NCI-H2029 (cell line): ENCODE measurements around the gene STK26.
"Not testable (repeated sequence)": the region's sequence is repeated elsewhere in the genome, so short reads cannot be mapped to it uniquely, and the experiment has no call there.

ENCODE experiments used
- DNase-seq: peaks from one replicate; lab custom pipeline; 2025; lab: John Stamatoyannopoulos, UW

STK26 gene

GRCh38 chrX:132037479-132037993 lies 14.4 kb downstream of the STK26 start:
- no peak for DNase-seq

GRCh38 chrX:132040066-132040465 lies 17.0 kb downstream of the STK26 start:
- DNase-seq = no peak

- DNase-seq = no peak
These were observed 17.9 kb downstream of the STK26 start for GRCh38 chrX:132041015-132041414.

- no peak for DNase-seq
These were observed 20.9 kb downstream of the STK26 start for GRCh38 chrX:132043977-132044376.

GRCh38 chrX:132044953-132045352 lies 21.9 kb downstream of the STK26 start:
- DNase-seq = no peak

GRCh38 chrX:132045456-132045855 lies 22.4 kb downstream of the STK26 start:
- no peak for DNase-seq

- no peak for DNase-seq
These were observed 23.4 kb downstream of the STK26 start for GRCh38 chrX:132046533-132046932.

- not testable (repeated sequence) for DNase-seq
These were observed 28.7 kb downstream of the STK26 start for GRCh38 chrX:132051778-132052177.

GRCh38 chrX:132058050-132058449 lies 34.9 kb downstream of the STK26 start:
- DNase-seq = no peak

- DNase-seq = no peak
These were observed 35.9 kb downstream of the STK26 start for GRCh38 chrX:132058975-132059374.

- no peak for DNase-seq
These were observed 37.0 kb downstream of the STK26 start for GRCh38 chrX:132059973-132060540.

- no peak for DNase-seq
These were observed 40.2 kb downstream of the STK26 start for GRCh38 chrX:132063334-132063733.

- DNase-seq = no peak
These were observed 40.8 kb downstream of the STK26 start for GRCh38 chrX:132063862-132064261.

GRCh38 chrX:132068405-132068804 lies 45.3 kb downstream of the STK26 start:
- no peak for DNase-seq

GRCh38 chrX:132071254-132071653 lies 48.2 kb downstream of the STK26 start:
- DNase-seq = no peak

- no peak for DNase-seq
These were observed 54.3 kb downstream of the STK26 start for GRCh38 chrX:132077414-132077813.

GRCh38 chrX:132077912-132078311 lies 54.8 kb downstream of the STK26 start:
- DNase-seq = no peak

GRCh38 chrX:132085786-132086185 lies 62.7 kb downstream of the STK26 start:
- DNase-seq = no peak

- DNase-seq = no peak
These were observed 63.6 kb downstream of the STK26 start for GRCh38 chrX:132086672-132087071.

GRCh38 chrX:132088864-132089263 lies 65.8 kb downstream of the STK26 start:
- DNase-seq = no peak

- no peak for DNase-seq
These were observed 67.5 kb downstream of the STK26 start for GRCh38 chrX:132090403-132091159.

GRCh38 chrX:132092439-132093065 lies 69.5 kb downstream of the STK26 start:
- DNase-seq = peak; percentile 37

- DNase-seq = no peak
These were observed 70.2 kb downstream of the STK26 start for GRCh38 chrX:132093239-132093860.
